Right lobe of liver (tissue), 6 donors: ENCODE measurements around the gene ARL15. TPM values are rescaled to one million over a fixed set of nuclear protein-coding genes. Genes with fewer than 3 reads are reported as not detected.

Source experiments
- ATAC-seq, 4 donors: fragments of 200-7000 bp; cut with Tn5 transposase; one replicate each; pipeline ENCODE4 v1.9.1; 2020; ENCODE audit warnings: mild to moderate bottlenecking in 4 of 4, moderate library complexity in 4 of 4
- DNase-seq, 3 donors: peaks; one replicate each; pipeline ENCODE4 v3.0.0-alpha.2; 2020
- H3K27ac ChIP-seq, 3 donors: fragments of 200-600 bp; one replicate each; pipeline ENCODE4 v1.8.0; 2022
- H3K27me3 ChIP-seq, 2 donors: fragments of 200-600 bp; one replicate each; pipeline ENCODE4 v1.8.0; 2022
- H3K36me3 ChIP-seq, 4 donors: fragments of 200-600 bp; sonication (generic) in 1 of 4; one replicate each; pipeline versions ENCODE4 v1.5.1 to v1.8.0; 2017 to 2022; ENCODE audit warnings: control low read depth in 1 of 4
- H3K4me1 ChIP-seq, 4 donors: fragments of 200-600 bp; sonication (generic) in 1 of 4; one replicate each; pipeline versions ENCODE4 v1.5.1 to v1.8.0; 2017 to 2022; ENCODE audit warnings: control low read depth in 1 of 4
- H3K4me3 ChIP-seq, 3 donors: fragments of 200-600 bp; one replicate each; pipeline ENCODE4 v1.8.0; 2022
- H3K9me3 ChIP-seq, 4 donors: fragments of 200-600 bp; sonication (generic) in 1 of 4; one replicate each; pipeline versions ENCODE4 v1.5.1 to v1.8.0; 2017 to 2022; ENCODE audit warnings: control low read depth in 1 of 4
- CTCF ChIP-seq, 4 donors: fragments of 200-600 bp in 3 of 4; fragments of 450-650 bp in 1 of 4; IDR thresholded peaks; one replicate each; pipeline versions ENCODE4 v1.5.1 to v1.8.0; 2016 to 2022; ENCODE audit warnings: antibody characterized with exemption in 4 of 4, mild to moderate bottlenecking in 2 of 4
- POLR2A ChIP-seq: fragments of 450-650 bp; IDR thresholded peaks from one replicate; pipeline ENCODE4 v1.6.1; 2017; ENCODE audit warnings: antibody characterized with exemption, mild to moderate bottlenecking
- WGBS: methylation state at CpG from one replicate; pipeline ENCODE4 v1.1.6; 2018; ENCODE audit warnings: low coverage, low lambda C conversion rate; ENCODE audit not compliant: insufficient coverage; ENCODE audit errors: missing lambda C conversion rate; 5-methylcytosine and 5-hydroxymethylcytosine counted together
- intact Hi-C, 2 donors: fragments of 100-400 bp; cut with DNase I; formaldehyde crosslinking; loops; one replicate each; pipeline versions ENCODE4 v1.11.2 to v1.14.1; 2022
- total RNA-seq, 6 experiments: library from RNA; depleted of rRNA in 2 of 6; stranded (reverse); fragments of >200 nt in 2 of 6; fragmentation: NEBNext Ultra II Directional in 3 of 6; extraction: Animal tissue kit (Norgen Biotek cat#: 25700) in 3 of 6; gene quantifications; one replicate each; pipeline versions ENCODE4 v1.1.0 to v1.2.4, GENCODE V29; 2016 to 2023
- donor health status: DM: no; HTN: yes; CAD: no.
- donor health status: DM: no; HTN: no; CAD: no.
- donor health status: DM: no; HTN: no; CAD: no.
- donor health status: DM: no; HTN: yes; CAD: no.
- donor health status: DM: no; HTN: yes; CAD: no.

Gene ARL15
- total RNA-seq, 6 experiments from 2014 or later: 6.3 to 16.5 (median 9.6) TPM

- Histone ChIP-seq H3K27me3 (no peaks in the 10 kb centered on the region), H3K4me3 (no peak overlapping the region), H3K36me3 (no peaks in the 10 kb centered on the region), H3K27ac (no peak overlapping the region), H3K4me1 (peaks cover 0 to 7% (median 3%) of the 10 kb centered on the region in 4 donors), H3K9me3 (no peaks in the 10 kb centered on the region)
- DNase-seq (no peak), ATAC-seq (peak in 1 of 4 donors; percentile 44)
- TF ChIP-seq CTCF (IDR thresholded peaks at IDR 0.05) (no peak), POLR2A (no peak)
- intact Hi-C loops: loop anchor here in 1 of 2 donors (10.0 kb wide), 1 partner anchor 46 kb away; no protein-coding TSS in a partner anchor
- WGBS: 30% methylated on average over 2 of the region's 2 CpGs
Observed at GRCh38 chr5:54301220-54301619, 9.2 kb downstream of the ARL15 start.

GRCh38 chr5:54298947-54299346 lies 11.4 kb downstream of the ARL15 start:
- intact Hi-C loops: no loop called here
- 95% methylated on average over 2 of the region's 5 CpGs for WGBS
- no peak overlapping the region for H3K27ac ChIP-seq
- no peak for ATAC-seq
- H3K4me1 ChIP-seq: peaks cover 0 to 9% (median 4%) of the 10 kb centered on the region in 4 donors
- no peak for DNase-seq
- no peaks in the 10 kb centered on the region for H3K9me3 ChIP-seq
- no peak overlapping the region for H3K4me3 ChIP-seq
- no peaks in the 10 kb centered on the region for H3K36me3 ChIP-seq
- no peak for TF ChIP-seq POLR2A
- TF ChIP-seq CTCF (IDR thresholded peaks at IDR 0.05): no peak
- H3K27me3 ChIP-seq: no peaks in the 10 kb centered on the region

GRCh38 chr5:54296386-54296785 lies 14.0 kb downstream of the ARL15 start:
- Histone ChIP-seq H3K9me3 (no peaks in the 10 kb centered on the region), H3K27ac (no peak overlapping the region), H3K36me3 (no peaks in the 10 kb centered on the region), H3K27me3 (no peaks in the 10 kb centered on the region), H3K4me1 (peaks cover 0 to 9% (median 4%) of the 10 kb centered on the region in 4 donors), H3K4me3 (no peak overlapping the region)
- DNase-seq (no peak), ATAC-seq (peak; percentile 83 to 94 (median 92))
- 14% methylated on average over 1 of the region's 2 CpGs for WGBS
- TF ChIP-seq POLR2A (no peak), CTCF (IDR thresholded peaks at IDR 0.05) (no peak)
- intact Hi-C loops: no loop called here

GRCh38 chr5:54295651-54296276 lies 14.6 kb downstream of the ARL15 start:
- Histone ChIP-seq H3K9me3 (no peaks in the 10 kb centered on the region), H3K27ac (no peak overlapping the region), H3K36me3 (no peaks in the 10 kb centered on the region), H3K4me1 (peaks cover 0 to 9% (median 4%) of the 10 kb centered on the region in 4 donors), H3K4me3 (no peak overlapping the region), H3K27me3 (no peaks in the 10 kb centered on the region)
- no peak for DNase-seq
- WGBS: 54% methylated on average over 8 of the region's 8 CpGs
- ATAC-seq: peak in 3 of 4 donors; percentile 29 to 53 (median 51)
- intact Hi-C loops: no loop called here
- TF ChIP-seq POLR2A: no peak

- no peaks in the 10 kb centered on the region for H3K9me3 ChIP-seq
- H3K27ac ChIP-seq: no peak overlapping the region
- ATAC-seq: no peak
- no peaks in the 10 kb centered on the region for H3K27me3 ChIP-seq
- TF ChIP-seq POLR2A (no peak), CTCF (IDR thresholded peaks at IDR 0.05) (no peak)
- H3K4me3 ChIP-seq: no peak overlapping the region
- DNase-seq: no peak
- intact Hi-C loops: no loop called here
- peaks cover 0 to 9% (median 4%) of the 10 kb centered on the region in 4 donors for H3K4me1 ChIP-seq
- WGBS: 93% methylated on average over 4 of the region's 5 CpGs
- no peaks in the 10 kb centered on the region for H3K36me3 ChIP-seq
Observed at GRCh38 chr5:54294097-54294667, 16.2 kb downstream of the ARL15 start.
